ENCODE measurements around the gene LSAMP.

DNA sequence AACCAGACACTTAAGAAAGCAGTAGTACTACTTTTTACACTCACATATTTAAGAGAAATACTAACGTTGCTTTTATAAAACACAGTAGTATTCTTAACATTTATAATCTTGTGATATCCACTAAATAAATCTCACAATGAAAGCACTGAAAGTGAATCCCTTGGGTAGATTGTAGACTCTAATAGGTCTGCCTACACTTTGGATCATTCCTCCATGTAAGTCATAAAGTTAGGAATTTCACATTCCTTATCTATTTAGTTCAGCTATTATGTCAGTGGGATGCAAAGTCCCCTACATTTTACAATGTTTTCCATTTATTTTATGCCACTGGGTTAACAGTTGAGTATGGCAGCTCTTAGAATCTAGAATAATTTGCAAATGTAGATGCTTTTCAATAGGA, 330.7 kb downstream of the LSAMP start:
- no peak for TF ChIP-seq POLR2A (IDR thresholded peaks at IDR 0.05)
- TF ChIP-seq, protein P1, sequence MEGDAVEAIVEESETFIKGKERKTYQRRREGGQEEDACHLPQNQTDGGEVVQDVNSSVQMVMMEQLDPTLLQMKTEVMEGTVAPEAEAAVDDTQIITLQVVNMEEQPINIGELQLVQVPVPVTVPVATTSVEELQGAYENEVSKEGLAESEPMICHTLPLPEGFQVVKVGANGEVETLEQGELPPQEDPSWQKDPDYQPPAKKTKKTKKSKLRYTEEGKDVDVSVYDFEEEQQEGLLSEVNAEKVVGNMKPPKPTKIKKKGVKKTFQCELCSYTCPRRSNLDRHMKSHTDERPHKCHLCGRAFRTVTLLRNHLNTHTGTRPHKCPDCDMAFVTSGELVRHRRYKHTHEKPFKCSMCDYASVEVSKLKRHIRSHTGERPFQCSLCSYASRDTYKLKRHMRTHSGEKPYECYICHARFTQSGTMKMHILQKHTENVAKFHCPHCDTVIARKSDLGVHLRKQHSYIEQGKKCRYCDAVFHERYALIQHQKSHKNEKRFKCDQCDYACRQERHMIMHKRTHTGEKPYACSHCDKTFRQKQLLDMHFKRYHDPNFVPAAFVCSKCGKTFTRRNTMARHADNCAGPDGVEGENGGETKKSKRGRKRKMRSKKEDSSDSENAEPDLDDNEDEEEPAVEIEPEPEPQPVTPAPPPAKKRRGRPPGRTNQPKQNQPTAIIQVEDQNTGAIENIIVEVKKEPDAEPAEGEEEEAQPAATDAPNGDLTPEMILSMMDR (IDR thresholded peaks at IDR 0.05) = no peak

Measured in lower leg skin (tissue), 3 donors.